ENCODE data around the gene AKAP6.

GRCh38 chr14:32473464-32473855 is 144.4 kb downstream of the AKAP6 start:
- TF ChIP-seq CTCF (IDR thresholded peaks at IDR 0.05) (no peak), POLR2A (IDR thresholded peaks at IDR 0.05) (no peak)

Data from adrenal gland (tissue), 5 donors.